RWPE2 (cell line): Measurements from ENCODE around the gene GUF1.
A peak's percentile ranks its signal among the peaks of the same experiment; 100 is the strongest.
"Not testable (repeated sequence)": the region's sequence is repeated elsewhere in the genome, so short reads cannot be mapped to it uniquely, and the experiment has no call there.

Experiments
- ATAC-seq: fragments of 200-7000 bp; cut with Tn5 transposase; 3 replicates; pipeline ENCODE4 v1.9.1; 2021; ENCODE audit warnings: low read depth
- DNase-seq: peaks from one replicate; pipeline ENCODE4 v3.0.0-alpha.2; 2020; ENCODE audit warnings: low spot score
- H3K27ac ChIP-seq: fragments of 450-650 bp; 2 replicates; pipeline ENCODE4 v1.5.1; 2017; ENCODE audit warnings: mild to moderate bottlenecking; ENCODE audit not compliant: poor library complexity, severe bottlenecking
- H3K27me3 ChIP-seq: fragments of 250-450 bp; sonication (Bioruptor Pico); 2 replicates; pipeline ENCODE4 v1.5.1; 2021; ENCODE audit warnings: mild to moderate bottlenecking, moderate library complexity; ENCODE audit not compliant: insufficient read depth, poor library complexity, severe bottlenecking
- H3K36me3 ChIP-seq: fragments of 250-450 bp; sonication (Bioruptor Pico); 2 replicates; pipeline ENCODE4 v1.5.1; 2020; ENCODE audit warnings: low read depth, mild to moderate bottlenecking, moderate library complexity
- H3K4me1 ChIP-seq: fragments of 250-450 bp; sonication (Bioruptor Pico); 2 replicates; pipeline ENCODE4 v1.5.1; 2021; ENCODE audit warnings: mild to moderate bottlenecking, moderate library complexity; ENCODE audit not compliant: insufficient read depth, poor library complexity, severe bottlenecking
- H3K4me3 ChIP-seq: fragments of 250-450 bp; sonication (Bioruptor Pico); 2 replicates; pipeline ENCODE4 v1.5.1; 2021; ENCODE audit warnings: mild to moderate bottlenecking, moderate library complexity; ENCODE audit not compliant: severe bottlenecking
- H3K9me3 ChIP-seq: fragments of 250-450 bp; sonication (Bioruptor Pico); 2 replicates; pipeline ENCODE4 v1.5.1; 2021; ENCODE audit warnings: mild to moderate bottlenecking, moderate library complexity; ENCODE audit not compliant: severe bottlenecking
- CTCF ChIP-seq: fragments of 450-650 bp; IDR thresholded peaks from one replicate; pipeline ENCODE4 v1.5.1; 2017; ENCODE audit warnings: mild to moderate bottlenecking, moderate library complexity; ENCODE audit not compliant: poor library complexity, severe bottlenecking

The GUF1 gene

GRCh38 chr4:44726038-44726871 is 48.0 kb downstream of the GUF1 start, which contains the start of gene GNPDA2:
Gene GNPDA2 (minus strand): TSS chr4:44726556. CDS start chr4:44722207, 4,349 bp downstream.
- Histone ChIP-seq H3K4me3 (peak within 1 kb of the TSS; percentile 73), H3K27me3 (no peaks in the 10 kb centered on the region), H3K9me3 (no peaks in the 10 kb centered on the region), H3K4me1 (peaks cover 27% of the 10 kb centered on the region), H3K36me3 (0 out of 2 replicates have a peak, but pooled peaks cover 3% of the 10 kb centered on the region), H3K27ac (peak within 1 kb of the TSS; percentile 50)
- peak; percentile 85 for ATAC-seq
- TF ChIP-seq CTCF: peak; percentile 40
- peak; percentile 84 for DNase-seq

DNA sequence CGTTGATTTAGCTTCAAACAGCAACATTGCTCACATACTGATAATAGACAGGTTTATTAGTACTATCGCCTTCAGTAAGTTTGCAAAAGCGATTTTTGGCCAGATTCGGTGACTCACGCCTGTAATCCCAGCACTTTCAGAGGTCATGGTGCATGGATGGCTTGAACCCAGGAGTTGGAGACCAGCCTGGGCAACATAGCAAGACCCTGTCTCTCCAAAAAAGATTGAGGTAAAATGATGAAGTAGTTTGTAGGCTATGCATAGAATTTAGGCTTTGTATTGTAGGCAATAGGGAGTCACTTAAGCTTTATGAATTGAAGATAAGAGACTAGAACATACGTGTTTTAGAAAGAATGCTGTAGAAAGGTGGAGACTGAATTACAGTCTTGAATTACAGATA is 49.3 kb downstream of the GUF1 start:
- DNase-seq (no peak), ATAC-seq (no peak)
- Histone ChIP-seq H3K4me3 (no peak overlapping the region), H3K27me3 (no peaks in the 10 kb centered on the region), H3K36me3 (no peaks in the 10 kb centered on the region), H3K27ac (no peak overlapping the region), H3K4me1 (peaks cover 15% of the 10 kb centered on the region), H3K9me3 (no peaks in the 10 kb centered on the region)
- no peak for TF ChIP-seq CTCF

DNA sequence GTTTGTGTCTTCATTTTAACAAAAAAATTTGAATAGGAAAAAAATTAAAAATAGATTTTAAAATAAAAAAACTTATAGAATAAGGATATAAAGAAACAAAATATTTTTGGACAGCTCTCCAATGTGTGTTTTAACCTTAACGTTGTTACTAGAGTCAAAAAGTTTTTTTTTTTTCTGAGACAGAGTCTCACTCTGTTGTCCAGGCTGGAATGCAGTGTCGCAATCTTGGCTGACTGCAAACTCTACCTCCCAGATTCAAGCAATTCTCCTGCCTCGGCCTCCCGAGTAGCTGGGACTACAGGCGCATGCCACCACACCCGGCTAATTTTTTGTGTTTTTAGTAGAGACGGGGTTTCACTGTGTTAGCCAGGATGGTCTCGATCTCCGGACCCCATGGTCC is 50.5 kb downstream of the GUF1 start:
- DNase-seq, H3K27ac ChIP-seq, ATAC-seq, H3K27me3 ChIP-seq, H3K36me3 ChIP-seq, H3K9me3 ChIP-seq, H3K4me3 ChIP-seq: not testable (repeated sequence)
- H3K4me1 ChIP-seq: peaks cover 10% of the 10 kb centered on the region

DNA sequence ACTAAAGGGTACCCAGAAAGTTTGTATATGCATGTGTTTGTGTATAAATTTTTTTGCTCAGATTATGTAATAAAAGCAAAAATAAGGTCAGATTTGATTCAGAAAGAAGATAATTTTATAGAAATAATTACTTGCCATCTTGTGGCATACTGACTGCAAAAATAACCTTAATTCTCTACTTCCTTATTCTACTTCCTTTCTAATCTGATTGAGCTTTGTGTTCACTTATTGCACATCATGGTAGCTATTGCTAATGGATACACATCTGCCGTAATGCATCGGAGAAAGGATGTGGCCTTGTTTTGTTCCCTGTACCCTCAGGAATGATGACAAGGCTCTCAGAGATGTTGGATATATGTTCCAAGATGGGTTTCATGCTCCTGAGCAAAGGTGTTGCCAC is 58.7 kb downstream of the GUF1 start:
- Histone ChIP-seq H3K4me1 (no peaks in the 10 kb centered on the region), H3K27ac (no peak overlapping the region), H3K27me3 (no peaks in the 10 kb centered on the region), H3K9me3 (no peaks in the 10 kb centered on the region), H3K36me3 (no peaks in the 10 kb centered on the region), H3K4me3 (no peak overlapping the region)
- DNase-seq: no peak
- ATAC-seq: no peak
- TF ChIP-seq CTCF: no peak

DNA sequence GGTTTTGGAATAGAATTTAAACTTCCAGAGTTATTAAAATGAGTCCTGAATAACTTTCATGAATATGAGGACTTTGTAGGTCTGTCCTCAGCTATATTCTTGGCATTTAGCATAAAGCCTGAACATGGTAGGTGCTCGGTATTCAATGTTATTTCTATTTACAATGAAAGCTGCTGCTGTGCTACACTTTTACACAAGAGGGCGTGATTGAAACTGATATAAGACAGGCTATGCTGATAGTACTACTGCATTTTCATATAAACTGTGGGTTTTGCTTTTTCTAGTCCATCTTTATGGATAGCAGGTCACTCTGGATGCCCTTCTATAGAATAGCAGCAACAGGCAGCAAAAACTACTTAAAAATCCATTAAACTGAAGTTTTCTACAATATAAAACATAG is 60.4 kb downstream of the GUF1 start:
- Histone ChIP-seq H3K27me3 (no peaks in the 10 kb centered on the region), H3K36me3 (no peaks in the 10 kb centered on the region), H3K9me3 (no peaks in the 10 kb centered on the region), H3K4me1 (no peaks in the 10 kb centered on the region), H3K27ac (no peak overlapping the region), H3K4me3 (no peak overlapping the region)
- DNase-seq (no peak), ATAC-seq (no peak)
- peak; percentile 40 for TF ChIP-seq CTCF
